HG03139 (cell line): ENCODE measurements around the gene TBL1X.
"Not testable (repeated sequence)": the region's sequence is repeated elsewhere in the genome, so short reads cannot be mapped to it uniquely, and the experiment has no call there.

ENCODE experiments used
- ATAC-seq: cut with Tn5 transposase; IDR thresholded peaks from one replicate; pipeline ENCODE4 v1.9.1; 2021; ENCODE audit not compliant: unreplicated experiment

TBL1X gene

DNA sequence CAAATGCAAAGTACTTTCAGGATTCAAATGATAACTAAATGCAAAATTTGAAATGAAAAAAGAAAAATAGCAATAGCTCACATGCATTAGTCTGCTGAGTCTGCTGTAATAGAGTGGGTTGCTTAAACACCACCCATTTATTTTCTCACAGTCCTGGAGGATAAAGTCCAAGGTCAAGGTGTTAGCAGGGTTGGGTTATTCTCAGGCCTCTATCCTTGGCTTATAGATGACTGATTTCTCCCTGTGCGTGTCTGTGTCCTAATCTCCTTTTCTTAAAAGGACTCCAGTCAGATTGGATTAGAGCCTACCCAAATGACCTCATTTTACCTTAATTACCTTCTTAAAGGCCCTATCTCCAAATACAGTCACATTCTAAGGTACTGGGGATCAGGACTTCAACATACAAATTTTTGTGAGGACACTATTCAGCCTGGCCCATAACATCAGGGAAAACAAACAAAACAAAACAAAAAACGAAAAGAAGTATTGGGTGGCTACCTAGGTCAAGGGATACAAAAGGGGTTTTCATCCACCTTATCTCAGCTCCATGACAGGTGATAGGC is 6.3 kb upstream of the TBL1X start:
- no peak for ATAC-seq

DNA sequence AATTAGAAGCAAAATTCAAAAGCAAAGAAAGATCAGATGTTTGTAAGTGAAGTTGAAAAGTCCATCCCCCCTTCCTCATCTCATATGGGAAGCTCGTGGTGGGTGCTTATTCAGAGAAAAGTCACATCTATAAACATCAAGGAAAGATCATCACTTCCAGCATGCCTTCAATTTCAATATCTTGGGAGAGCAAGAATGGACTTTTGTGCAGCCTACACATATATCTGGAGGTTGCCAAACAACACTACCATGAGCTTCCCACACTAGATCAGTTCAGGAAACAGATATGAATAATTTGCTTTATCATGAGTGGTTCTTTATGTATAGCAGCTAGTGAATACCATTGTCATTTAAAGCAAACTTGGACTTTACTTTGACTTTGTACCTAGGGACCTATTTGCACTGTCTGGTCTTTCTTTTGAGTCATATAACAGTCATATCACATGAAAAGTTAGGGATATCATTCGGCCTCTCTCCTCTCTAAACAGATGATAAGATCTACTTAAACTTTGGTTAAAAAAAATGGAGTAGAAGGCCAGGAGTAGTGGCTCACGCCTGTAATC is 5.6 kb upstream of the TBL1X start:
- ATAC-seq, result no peak

DNA sequence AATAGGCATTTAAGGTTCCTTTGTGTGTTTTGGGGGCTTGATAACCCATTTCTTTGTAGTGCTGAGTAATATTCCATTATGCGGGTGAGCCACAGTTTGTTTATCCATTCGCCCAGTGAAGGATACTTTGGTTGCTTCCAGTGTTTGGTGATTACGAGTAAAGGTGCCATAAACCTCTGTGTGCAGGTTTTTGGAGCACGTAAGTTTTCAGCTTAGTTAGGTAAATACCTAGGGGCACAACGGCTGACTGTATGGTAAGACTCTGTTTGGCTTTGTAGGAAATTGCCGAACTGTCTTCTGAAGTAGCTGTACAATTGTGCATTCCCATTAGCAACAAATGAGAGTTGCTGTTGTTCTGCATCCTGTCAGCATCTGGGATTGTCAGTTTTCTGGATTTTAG is 3.8 kb upstream of the TBL1X start:
- ATAC-seq, result no peak

DNA sequence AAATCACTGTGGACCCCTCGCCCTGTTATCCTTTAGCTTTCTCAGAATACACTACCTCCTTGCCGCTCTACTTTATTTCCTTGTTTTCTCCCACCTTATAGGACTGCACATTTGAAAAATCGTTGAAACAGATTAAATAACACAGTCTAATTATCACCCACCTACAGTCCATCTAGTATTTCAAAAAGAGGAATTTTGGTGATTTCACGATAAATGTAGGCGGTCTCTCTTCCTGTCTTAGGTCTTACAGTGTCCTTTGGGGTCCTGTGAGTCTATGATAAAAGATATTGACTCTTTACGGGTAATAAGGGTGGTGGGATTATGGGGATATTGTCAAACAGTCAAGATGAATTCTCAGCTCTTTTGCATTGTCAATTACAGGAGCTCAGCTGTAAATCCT is 2.4 kb upstream of the TBL1X start:
- no peak for ATAC-seq

GRCh38 chrX:9465380-9466123 is 694 bp downstream of the TBL1X start:
- peak; percentile 12 for ATAC-seq

DNA sequence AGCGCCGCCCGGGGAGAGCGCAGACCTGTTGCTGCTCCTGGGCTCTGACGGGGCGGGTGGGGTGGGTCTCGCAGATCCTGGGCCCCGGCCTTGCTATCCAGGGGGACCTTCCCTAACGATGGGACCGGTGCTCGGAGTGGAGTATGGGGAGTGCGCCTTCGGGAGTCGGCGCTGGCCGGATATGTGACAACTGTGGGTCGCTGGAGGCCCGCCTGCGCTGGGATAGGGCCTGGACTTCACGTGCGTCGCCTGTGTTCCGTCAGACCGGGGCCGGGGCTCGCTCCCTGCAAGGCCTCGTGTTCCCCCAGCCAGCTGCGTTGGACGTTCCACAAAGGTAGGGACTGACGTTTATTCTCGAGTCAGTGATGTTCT is 1.3 kb downstream of the TBL1X start:
- no peak for ATAC-seq

DNA sequence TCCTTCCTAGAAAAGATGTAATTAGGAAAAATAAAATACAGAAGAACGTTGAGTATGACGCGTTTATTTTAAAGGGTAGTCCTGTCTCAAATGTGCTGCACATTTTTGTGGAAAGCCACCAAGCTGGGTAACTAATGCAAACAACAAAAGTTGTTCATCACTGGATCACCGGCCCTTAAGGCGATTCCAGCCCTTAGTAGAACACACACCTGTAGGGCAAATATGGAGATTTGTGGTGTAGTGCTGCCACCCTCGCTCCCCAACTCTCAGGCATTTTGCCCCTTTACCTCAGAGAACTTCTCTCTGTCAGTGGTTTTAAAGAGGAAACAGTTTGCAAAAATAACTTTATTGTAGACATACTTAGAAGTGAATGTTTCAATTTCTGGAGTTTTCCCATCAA is 1.9 kb downstream of the TBL1X start:
- ATAC-seq, result no peak

DNA sequence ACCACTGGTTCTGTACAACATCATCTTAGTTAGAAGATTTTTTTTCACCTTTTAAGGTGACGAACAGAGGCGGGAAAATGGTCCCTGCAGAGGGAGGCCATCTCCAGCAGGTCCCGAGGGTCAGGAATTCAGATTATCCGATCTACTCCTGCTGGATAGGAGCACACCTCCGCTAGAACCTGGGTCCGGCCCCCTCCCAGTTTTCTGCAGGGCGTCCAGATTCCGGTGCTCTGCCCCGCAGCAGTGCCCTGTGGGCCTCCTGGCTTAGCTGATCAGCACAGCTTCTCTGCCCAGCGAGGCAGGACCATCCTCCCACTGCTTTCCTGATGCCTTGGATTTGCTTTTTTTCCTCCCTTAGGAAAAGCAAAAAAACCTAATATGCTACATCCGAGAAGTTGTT is 2.3 kb downstream of the TBL1X start:
- no peak for ATAC-seq

GRCh38 chrX:9467751-9468150 is 2.9 kb downstream of the TBL1X start:
- no peak for ATAC-seq

GRCh38 chrX:9471571-9471985 is 6.7 kb downstream of the TBL1X start:
- ATAC-seq, result no peak

DNA sequence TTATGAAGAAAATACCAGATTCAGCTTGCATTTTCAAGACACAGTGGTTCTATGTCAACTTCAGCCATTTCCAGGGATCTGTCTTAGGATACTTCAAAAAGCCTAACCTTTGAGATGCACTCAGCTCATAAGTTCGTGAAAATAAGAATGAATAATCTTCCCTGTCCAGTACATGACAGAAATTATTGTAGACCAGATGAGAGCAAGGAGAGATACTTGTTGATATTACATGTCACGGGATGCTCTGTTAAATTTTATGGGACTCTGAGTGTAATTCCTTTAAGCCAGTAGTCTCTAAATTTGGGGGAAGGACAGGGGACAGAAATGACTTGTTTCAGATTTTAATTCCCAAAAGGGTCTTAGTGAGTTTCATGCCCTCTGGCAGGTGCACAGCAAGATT is 8.8 kb downstream of the TBL1X start:
- ATAC-seq, result no peak

DNA sequence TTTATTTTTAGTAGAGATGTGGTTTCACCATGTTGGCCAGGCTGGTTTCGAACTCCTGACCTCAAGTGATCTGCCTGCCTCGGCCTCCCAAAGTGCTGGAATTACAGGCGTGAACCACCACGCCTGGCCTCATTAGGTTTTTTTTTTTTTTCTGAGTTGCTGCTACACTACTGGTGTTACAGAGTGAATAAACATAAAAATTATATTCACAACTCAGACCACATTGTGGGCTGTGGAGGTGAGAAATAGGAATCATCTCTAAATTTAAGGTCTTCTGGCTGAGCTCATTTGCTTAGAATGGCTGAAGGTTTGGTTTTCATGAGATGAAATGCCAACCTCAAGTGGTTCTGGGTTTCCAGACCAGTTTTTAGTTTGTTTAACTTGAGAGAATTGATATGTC is 10.6 kb downstream of the TBL1X start:
- ATAC-seq, result not testable (repeated sequence)

- no peak for ATAC-seq
Measured at GRCh38 chrX:9475984-9476383, 11.1 kb downstream of the TBL1X start.

DNA sequence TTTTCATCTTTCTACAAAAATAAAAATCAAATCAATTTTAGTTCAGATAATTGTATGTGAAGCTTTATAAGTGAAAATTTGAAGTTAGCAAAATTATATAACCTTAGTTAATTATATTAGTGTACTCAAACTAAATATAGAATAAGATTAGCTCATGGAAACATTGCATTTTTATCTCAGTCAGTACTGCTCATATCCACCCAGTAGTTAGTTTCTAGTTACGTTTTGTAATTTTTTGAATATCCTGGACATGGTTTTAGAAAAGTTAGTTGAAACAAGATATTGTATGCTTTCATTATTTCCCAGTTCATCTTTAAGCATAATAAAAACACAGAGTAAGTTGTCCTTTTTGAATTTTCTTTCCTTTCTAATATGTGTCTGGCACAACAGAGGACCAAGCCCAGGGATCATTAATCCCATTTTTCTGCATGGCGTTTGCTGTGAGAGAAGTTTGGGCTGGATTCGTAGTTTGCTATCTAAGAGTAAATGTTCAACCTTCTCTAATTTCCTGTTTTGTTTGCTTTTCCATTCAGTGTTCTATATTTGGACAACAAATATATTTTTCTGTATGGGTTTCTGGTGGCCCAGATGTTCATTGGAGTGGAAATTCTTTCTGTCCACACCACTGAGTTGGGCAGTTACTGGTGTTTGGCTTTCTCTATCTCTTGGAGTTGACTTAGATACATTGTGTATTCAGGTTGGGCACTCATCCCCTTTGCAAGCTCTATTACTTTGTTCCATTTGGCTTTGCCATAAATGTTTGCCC is 12.1 kb downstream of the TBL1X start:
- ATAC-seq, result no peak

DNA sequence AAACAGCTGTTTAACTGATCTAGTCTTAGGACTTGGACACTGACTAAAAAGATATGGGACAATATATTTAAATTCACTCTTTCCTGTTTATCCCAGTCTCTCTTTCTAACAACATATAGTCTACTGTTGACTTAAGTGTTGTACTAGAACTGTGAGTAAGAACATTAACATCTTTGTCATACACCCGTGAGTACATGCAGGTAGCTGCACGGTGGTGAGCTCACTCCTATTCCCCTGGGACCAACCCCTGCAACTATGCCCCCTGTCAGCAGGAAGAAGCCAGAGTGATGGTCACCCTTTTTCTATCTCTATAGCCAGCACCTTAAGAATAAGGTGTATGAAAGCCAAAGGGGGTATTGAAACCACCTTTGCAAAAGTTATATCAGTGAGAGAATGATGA is 17.6 kb downstream of the TBL1X start:
- ATAC-seq, result no peak

DNA sequence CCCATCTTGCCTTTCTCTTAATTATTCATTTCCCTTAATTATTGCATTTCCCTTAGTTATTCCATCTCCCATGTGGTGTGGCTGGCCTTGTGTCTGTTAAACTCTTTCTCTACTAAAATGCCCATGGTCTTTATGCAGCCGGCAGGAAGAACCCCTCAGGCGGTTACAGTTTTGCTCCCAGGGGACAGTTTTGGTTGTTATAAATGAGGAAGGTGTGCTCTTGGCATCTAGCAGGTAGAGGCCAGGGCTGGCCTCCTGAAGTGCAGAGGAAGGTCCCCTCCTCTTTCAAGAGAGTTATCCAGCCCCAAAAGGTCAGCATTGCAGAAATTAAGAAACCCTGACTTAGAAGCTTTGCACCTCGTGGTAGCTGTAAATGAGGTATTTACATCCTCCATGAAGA is 18.0 kb downstream of the TBL1X start:
- ATAC-seq, result no peak

GRCh38 chrX:9483376-9483775 is 18.5 kb downstream of the TBL1X start:
- ATAC-seq, result no peak

DNA sequence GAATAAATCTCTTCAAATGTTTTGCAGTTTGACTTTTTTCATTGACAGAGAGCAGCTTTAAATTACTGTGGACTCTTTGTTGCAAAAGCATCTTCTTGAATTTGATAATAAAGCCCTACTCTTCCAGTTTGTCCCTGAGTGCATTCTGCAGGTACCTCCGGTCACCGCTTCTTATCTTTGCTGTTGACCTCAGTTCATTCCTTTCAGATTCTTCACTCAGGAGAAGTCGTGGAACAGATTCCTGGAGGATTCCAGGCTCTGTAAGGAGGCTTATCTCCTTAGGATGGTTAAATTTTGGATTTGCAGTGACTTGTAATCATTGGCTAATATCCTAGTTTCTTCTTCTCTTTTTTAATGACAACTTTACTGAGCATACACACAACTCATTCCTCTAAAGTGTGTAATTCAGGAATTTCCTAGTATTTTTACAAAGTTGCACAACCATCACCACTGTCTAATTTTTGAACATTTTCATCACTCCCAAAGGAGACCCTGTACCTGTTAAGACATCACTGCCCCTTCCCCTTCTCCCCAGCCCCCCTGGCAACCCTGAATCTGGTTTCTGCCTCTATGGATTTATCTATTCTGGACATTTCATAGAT is 22.0 kb downstream of the TBL1X start:
- ATAC-seq, result no peak

GRCh38 chrX:9488586-9488985 is 23.7 kb downstream of the TBL1X start:
- no peak for ATAC-seq

DNA sequence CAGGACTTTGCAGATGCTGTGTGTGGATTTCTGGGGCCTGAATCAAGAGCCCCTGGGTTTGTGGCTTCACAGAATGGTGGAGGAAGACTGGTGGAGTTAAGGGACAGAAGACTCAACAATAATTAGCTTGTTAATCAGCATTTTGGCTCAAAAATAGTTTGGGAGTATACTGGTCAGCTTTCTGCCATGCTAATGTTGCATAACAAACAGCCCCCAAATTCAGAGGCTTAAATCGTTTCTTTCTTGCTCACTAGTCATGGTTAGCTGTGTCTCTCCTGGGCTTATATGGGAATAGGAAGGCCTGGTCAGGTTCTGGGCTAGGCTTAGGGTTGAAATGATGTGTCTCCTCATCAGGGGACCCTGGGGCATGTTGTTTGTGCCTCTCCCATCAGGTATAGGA is 24.4 kb downstream of the TBL1X start:
- no peak for ATAC-seq

GRCh38 chrX:9492901-9493300 is 28.0 kb downstream of the TBL1X start:
- ATAC-seq, result no peak

- ATAC-seq, result no peak
Measured at GRCh38 chrX:9493936-9494335, 29.1 kb downstream of the TBL1X start.
